SU-DHL-6 (cell line): ENCODE measurements around the gene IRF2BPL.

Experiments
- CTCF ChIP-seq: fragments of 200-600 bp; sonication (generic); IDR thresholded peaks from one replicate; pipeline ENCODE4 v1.5.1; 2017; ENCODE audit warnings: antibody characterized with exemption, mild to moderate bottlenecking, low read length, moderate library complexity; ENCODE audit not compliant: insufficient read depth, poor library complexity, severe bottlenecking
- EZH2phosphoT487 ChIP-seq: fragments of 200-600 bp; sonication (generic), shearing (Covaris generic); conservative IDR thresholded peaks from 2 replicates; pipeline ENCODE4 v1.6.1; 2018; ENCODE audit warnings: mild to moderate bottlenecking, antibody characterized with exemption, low read length, moderate library complexity, mixed read lengths

DNA sequence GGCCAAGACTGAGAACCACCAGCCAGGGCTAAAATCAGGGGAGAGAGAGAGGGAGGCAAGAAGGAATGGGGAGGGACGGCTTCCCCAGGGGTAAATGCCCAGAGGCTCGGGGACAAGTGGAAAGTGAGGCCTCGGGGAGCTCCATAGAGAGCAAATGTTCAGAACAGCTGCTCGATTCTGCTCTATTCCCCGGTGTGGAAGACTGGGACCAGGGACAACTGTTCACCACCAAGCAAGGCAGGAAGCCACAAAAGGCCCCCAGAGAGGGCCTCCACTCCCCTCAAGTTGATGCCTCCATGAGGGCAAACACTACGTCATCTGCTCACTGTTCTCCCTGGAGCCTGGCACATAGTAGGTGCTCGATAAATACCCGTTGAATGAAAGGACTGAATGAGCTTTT, 53.5 kb downstream of the IRF2BPL start:
- TF ChIP-seq CTCF (no peak), EZH2phosphoT487 (no peak)
